Upper lobe of left lung (tissue), 6 donors: ENCODE measurements around the gene KCNQ4. TPM values are rescaled to one million over a fixed set of nuclear protein-coding genes. Genes with fewer than 3 reads are reported as not detected.

Experiments used
- ATAC-seq, 2 donors: fragments of 200-7000 bp; cut with Tn5 transposase; one replicate each; pipeline ENCODE4 v1.9.1; 2022; ENCODE audit warnings: mild to moderate bottlenecking in 2 of 2, moderate library complexity in 2 of 2; ENCODE audit not compliant: low FRiP score in 2 of 2
- DNase-seq, 2 donors: peaks; one replicate each; pipeline ENCODE4 v3.0.0-alpha.2; 2019 to 2020
- H3K27ac ChIP-seq, 4 donors: fragments of 200-600 bp; sonication (generic); one replicate each; pipeline ENCODE4 v1.5.1; 2016 to 2019
- H3K27me3 ChIP-seq, 4 donors: fragments of 200-600 bp; sonication (generic); one replicate each; pipeline ENCODE4 v1.5.1; 2017 to 2019
- H3K36me3 ChIP-seq, 4 donors: fragments of 200-600 bp; sonication (generic); one replicate each; pipeline ENCODE4 v1.5.1; 2016 to 2019
- H3K4me1 ChIP-seq, 4 donors: fragments of 200-600 bp; sonication (generic); one replicate each; pipeline ENCODE4 v1.5.1; 2018 to 2019
- H3K4me3 ChIP-seq, 4 donors: fragments of 200-600 bp; sonication (generic); one replicate each; pipeline ENCODE4 v1.5.1; 2017 to 2019; ENCODE audit warnings: mild to moderate bottlenecking in 2 of 4, moderate library complexity in 1 of 4
- H3K9me3 ChIP-seq, 4 donors: fragments of 200-600 bp; sonication (generic); one replicate each; pipeline ENCODE4 v1.5.1; 2018 to 2019
- EP300 ChIP-seq, 4 donors: sonication (generic); formaldehyde crosslinking; IDR thresholded peaks; one replicate each; pipeline ENCODE4 v1.5.1; 2017; ENCODE audit warnings: antibody characterized with exemption in 4 of 4, control low read depth in 2 of 4
- POLR2A ChIP-seq, 4 donors: fragments of 450-650 bp; IDR thresholded peaks; one replicate each; pipeline ENCODE4 v1.5.1; 2016 to 2017; ENCODE audit warnings: antibody characterized with exemption in 4 of 4, mild to moderate bottlenecking in 2 of 4
- POLR2AphosphoS5 ChIP-seq, 2 donors: sonication (generic); formaldehyde crosslinking; IDR thresholded peaks; one replicate each; pipeline ENCODE4 v1.5.1; 2017; ENCODE audit warnings: antibody characterized with exemption in 2 of 2
- WGBS, 2 donors: methylation state at CpG; one replicate each; pipeline ENCODE4 v1.1.5; 2017 to 2018; 5-methylcytosine and 5-hydroxymethylcytosine counted together
- total RNA-seq, 6 donors: library from RNA; depleted of rRNA in 4 of 6; stranded (reverse); fragments of >200 nt in 4 of 6; gene quantifications; one replicate each; pipeline versions ENCODE4 v1.1.0 to v1.2.1, GENCODE V29; 2016 to 2021
- TF ChIP-seq, protein P1 (sequence below), 6 experiments: fragments of 450-650 bp in 4 of 6; fragments of 200-600 bp in 2 of 6; sonication (generic) in 2 of 6; IDR thresholded peaks; one replicate each; pipeline ENCODE4 v1.5.1; 2016 to 2019; ENCODE audit warnings: antibody characterized with exemption in 6 of 6
- donor health status: DM: no; HTN: no; CAD: no; lungs with moderate emphysema.
- donor health status: DM: no; HTN: yes; CAD: no; lungs with severe emphysema.

The KCNQ4 gene
- total RNA-seq, 6 donors from 2014 or later: 0.44 to 0.89 (median 0.60) TPM; not detected in 1

DNA sequence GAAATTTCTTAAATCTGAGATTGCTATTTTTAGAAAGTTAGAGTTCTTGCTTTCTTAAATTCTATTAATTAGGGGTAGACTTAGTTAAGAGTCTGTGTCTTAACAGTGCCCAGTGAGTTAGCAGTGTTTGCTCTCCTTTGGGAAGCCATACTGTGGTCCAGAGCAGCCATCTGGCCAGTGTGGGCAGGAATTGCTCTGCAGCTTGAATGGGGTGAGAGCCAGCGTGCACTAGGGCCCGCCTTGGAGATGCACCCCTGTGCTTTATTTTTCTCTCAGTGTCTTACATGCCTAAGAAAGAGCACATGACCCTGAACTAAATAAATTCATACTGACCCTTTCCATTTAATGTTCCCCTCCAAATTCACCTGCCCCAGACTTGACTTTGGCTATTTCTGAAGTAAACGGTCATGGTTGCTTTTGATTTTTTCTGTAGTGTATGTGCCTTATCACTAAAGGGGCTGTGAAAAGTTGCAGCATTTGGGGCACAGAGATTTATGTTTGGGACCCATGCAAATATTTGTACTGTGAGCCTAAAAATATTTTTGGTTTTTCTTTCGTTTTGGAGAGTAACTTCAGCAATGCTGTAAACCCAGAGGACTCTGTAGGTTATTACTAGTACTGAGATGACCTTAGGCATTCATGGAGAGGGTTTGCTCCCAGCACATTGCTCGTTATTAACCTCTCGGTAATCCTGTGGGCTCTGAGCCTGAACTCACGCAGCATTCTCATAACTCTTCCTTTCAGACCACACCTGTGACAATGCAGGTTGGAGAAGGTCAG lies 21.3 kb upstream of the KCNQ4 start:
- peaks cover 25 to 97% (median 81%) of the 10 kb centered on the region in 4 donors for H3K36me3 ChIP-seq
- H3K27ac ChIP-seq: no peak overlapping the region
- H3K9me3 ChIP-seq: no peaks in the 10 kb centered on the region
- no peaks in the 10 kb centered on the region for H3K4me1 ChIP-seq
- DNase-seq (no peak), ATAC-seq (no peak)
- no peaks in the 10 kb centered on the region for H3K27me3 ChIP-seq
- H3K4me3 ChIP-seq: no peak overlapping the region
- WGBS, 2 donors: 90 to 92% methylated on average over 7 of the region's 7 CpGs
- TF ChIP-seq POLR2A (IDR thresholded peaks at IDR 0.05) (no peak), EP300 (IDR thresholded peaks at IDR 0.05) (no peak), POLR2AphosphoS5 (IDR thresholded peaks at IDR 0.05) (no peak)
- TF ChIP-seq, protein P1, sequence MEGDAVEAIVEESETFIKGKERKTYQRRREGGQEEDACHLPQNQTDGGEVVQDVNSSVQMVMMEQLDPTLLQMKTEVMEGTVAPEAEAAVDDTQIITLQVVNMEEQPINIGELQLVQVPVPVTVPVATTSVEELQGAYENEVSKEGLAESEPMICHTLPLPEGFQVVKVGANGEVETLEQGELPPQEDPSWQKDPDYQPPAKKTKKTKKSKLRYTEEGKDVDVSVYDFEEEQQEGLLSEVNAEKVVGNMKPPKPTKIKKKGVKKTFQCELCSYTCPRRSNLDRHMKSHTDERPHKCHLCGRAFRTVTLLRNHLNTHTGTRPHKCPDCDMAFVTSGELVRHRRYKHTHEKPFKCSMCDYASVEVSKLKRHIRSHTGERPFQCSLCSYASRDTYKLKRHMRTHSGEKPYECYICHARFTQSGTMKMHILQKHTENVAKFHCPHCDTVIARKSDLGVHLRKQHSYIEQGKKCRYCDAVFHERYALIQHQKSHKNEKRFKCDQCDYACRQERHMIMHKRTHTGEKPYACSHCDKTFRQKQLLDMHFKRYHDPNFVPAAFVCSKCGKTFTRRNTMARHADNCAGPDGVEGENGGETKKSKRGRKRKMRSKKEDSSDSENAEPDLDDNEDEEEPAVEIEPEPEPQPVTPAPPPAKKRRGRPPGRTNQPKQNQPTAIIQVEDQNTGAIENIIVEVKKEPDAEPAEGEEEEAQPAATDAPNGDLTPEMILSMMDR (IDR thresholded peaks at IDR 0.05): no peak

DNA sequence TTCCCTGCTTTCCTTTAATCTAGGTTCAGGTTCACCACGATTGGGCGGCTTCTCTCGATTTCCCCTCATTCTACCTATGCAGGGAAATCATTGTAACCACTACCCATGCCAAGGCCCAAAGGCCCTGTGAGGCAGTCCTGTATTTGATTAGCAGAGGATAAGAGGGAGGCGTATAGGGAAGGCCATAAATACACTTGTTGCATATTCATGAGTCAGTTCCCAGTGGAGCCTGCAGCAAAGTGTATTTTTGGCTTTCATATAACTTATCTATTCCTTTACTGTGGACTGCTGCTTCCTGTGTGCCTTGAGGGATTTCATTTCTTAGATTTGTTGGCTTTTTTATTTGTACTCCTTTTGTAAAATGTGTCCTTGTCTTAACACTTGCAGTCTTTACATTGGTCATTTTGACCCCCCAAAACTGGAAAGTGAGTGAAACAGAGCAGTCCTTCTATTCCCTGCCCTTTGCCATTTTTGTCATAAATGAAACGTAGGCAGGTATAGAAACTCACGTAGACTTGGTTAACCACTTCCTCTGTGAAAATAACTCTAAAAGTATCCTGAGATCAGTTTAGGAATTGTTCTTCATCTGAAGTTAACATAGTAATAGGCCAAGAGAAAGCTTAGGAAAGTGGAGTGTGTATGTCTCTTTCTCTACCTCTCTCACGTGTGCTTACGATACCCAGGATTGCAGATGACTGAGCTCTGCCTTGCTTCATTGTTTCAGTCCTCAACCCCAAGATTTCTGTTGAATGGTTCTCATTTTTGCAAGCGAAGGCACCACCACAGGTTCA lies 19.6 kb upstream of the KCNQ4 start:
- Histone ChIP-seq H3K9me3 (no peaks in the 10 kb centered on the region), H3K4me3 (no peak overlapping the region), H3K4me1 (no peaks in the 10 kb centered on the region), H3K27me3 (no peaks in the 10 kb centered on the region), H3K36me3 (peaks cover 22 to 97% (median 78%) of the 10 kb centered on the region in 4 donors), H3K27ac (no peak overlapping the region)
- no peak for DNase-seq
- no peak for TF ChIP-seq POLR2AphosphoS5 (IDR thresholded peaks at IDR 0.05)
- TF ChIP-seq EP300 (IDR thresholded peaks at IDR 0.05): no peak
- no peak for TF ChIP-seq POLR2A (IDR thresholded peaks at IDR 0.05)
- TF ChIP-seq, protein P1 (IDR thresholded peaks at IDR 0.05): no peak
- no peak for ATAC-seq
- 80 to 87% methylated on average over 9 of the region's 9 CpGs for WGBS, 2 donors

DNA sequence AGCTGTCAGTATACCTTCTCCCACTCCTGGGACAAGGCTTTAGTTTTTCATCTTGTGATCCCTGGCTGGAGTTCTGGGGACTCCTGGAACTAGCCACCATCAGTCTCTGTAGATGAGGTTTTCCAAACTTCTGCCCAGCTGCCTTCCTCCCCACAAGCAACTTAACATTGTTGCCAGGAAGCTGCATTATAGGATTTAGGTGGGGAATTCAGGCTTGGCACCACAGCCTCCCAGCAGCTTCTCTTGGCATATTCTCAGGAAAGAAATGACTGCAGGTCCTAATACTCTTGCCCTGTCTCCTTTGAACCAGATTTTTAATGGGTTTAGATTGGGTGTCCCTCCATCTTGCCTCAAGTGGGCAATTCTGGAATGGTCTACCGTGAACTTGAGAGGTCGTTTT lies 18.6 kb upstream of the KCNQ4 start:
- Histone ChIP-seq H3K27me3 (no peaks in the 10 kb centered on the region), H3K4me1 (no peaks in the 10 kb centered on the region), H3K9me3 (no peaks in the 10 kb centered on the region), H3K36me3 (peaks cover 26 to 97% (median 76%) of the 10 kb centered on the region in 4 donors), H3K4me3 (no peak overlapping the region), H3K27ac (no peak overlapping the region)
- TF ChIP-seq EP300 (IDR thresholded peaks at IDR 0.05) (no peak), POLR2AphosphoS5 (IDR thresholded peaks at IDR 0.05) (no peak), POLR2A (IDR thresholded peaks at IDR 0.05) (no peak)
- TF ChIP-seq, protein P1 (IDR thresholded peaks at IDR 0.05): no peak
- no peak for DNase-seq
- ATAC-seq: no peak
- 66 to 78% methylated on average over 2 of the region's 2 CpGs for WGBS, 2 donors

DNA sequence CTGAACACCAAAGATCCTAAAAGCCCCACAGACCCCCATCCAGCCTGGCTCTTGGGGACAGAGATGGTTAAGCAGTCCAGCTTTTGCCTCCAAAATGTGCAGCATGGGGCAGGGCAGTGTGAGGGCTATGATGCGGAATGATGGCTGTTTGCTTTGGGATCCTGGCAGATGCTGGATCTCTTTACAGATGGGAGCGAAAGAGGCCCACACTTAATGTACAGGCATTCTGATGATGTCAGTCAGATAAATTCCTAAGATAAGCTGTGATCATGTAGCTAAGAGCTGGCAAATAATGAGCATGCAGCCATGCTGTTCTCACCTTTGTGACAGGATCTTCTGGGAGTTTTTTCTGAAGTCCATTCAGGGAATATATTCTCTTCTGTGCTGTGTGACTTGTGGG lies 17.6 kb upstream of the KCNQ4 start:
- no peak overlapping the region for H3K27ac ChIP-seq
- 95 to 100% methylated on average over 2 of the region's 2 CpGs for WGBS, 2 donors
- H3K36me3 ChIP-seq: peaks cover 30 to 98% (median 75%) of the 10 kb centered on the region in 4 donors
- TF ChIP-seq POLR2A (IDR thresholded peaks at IDR 0.05): no peak
- TF ChIP-seq, protein P1 (IDR thresholded peaks at IDR 0.05): no peak
- no peak for TF ChIP-seq EP300 (IDR thresholded peaks at IDR 0.05)
- TF ChIP-seq POLR2AphosphoS5 (IDR thresholded peaks at IDR 0.05): no peak
- H3K27me3 ChIP-seq: no peaks in the 10 kb centered on the region
- H3K4me1 ChIP-seq: no peaks in the 10 kb centered on the region
- DNase-seq: no peak
- ATAC-seq: no peak
- H3K4me3 ChIP-seq: no peak overlapping the region
- no peaks in the 10 kb centered on the region for H3K9me3 ChIP-seq
